Transverse colon (tissue), 3 donors: Measurements from ENCODE around the gene NPTXR.

ENCODE experiments used
- POLR2A ChIP-seq: fragments of 450-650 bp; IDR thresholded peaks from one replicate; pipeline ENCODE4 v1.6.1; 2016; ENCODE audit warnings: antibody characterized with exemption, mild to moderate bottlenecking, moderate library complexity
- TF ChIP-seq, protein P1 (sequence below), 5 experiments: fragments of 200-600 bp in 3 of 5; fragments of 450-650 bp in 2 of 5; sonication (generic) in 3 of 5; IDR thresholded peaks; 1 replicate in 2 of 5; 2 replicates in 3 of 5; pipeline ENCODE4 v1.5.1; 2016 to 2017; ENCODE audit warnings: antibody characterized with exemption in 5 of 5, inconsistent platforms in 3 of 5, mild to moderate bottlenecking in 2 of 5, moderate library complexity in 1 of 5

DNA sequence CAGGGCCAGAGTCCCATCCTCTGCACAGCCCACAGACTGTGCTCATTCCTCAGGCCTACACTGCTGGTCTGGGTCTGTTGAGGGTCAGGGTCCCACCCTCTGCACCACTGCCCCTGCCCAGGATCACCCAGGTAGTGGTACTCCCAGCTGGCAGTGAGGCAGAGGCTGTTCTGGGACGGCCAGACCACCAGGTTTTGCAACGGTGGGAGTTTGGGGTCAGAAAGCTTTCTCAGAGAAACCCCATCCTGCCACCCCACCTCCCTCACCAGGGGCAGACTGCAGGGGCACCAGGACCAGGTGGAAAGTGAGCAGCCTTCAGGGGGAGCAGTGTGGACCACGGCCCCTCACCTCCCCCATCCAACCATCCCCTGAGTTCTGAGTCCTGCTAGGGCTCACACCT, 10.8 kb downstream of the NPTXR start:
- TF ChIP-seq, protein P1, sequence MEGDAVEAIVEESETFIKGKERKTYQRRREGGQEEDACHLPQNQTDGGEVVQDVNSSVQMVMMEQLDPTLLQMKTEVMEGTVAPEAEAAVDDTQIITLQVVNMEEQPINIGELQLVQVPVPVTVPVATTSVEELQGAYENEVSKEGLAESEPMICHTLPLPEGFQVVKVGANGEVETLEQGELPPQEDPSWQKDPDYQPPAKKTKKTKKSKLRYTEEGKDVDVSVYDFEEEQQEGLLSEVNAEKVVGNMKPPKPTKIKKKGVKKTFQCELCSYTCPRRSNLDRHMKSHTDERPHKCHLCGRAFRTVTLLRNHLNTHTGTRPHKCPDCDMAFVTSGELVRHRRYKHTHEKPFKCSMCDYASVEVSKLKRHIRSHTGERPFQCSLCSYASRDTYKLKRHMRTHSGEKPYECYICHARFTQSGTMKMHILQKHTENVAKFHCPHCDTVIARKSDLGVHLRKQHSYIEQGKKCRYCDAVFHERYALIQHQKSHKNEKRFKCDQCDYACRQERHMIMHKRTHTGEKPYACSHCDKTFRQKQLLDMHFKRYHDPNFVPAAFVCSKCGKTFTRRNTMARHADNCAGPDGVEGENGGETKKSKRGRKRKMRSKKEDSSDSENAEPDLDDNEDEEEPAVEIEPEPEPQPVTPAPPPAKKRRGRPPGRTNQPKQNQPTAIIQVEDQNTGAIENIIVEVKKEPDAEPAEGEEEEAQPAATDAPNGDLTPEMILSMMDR (IDR thresholded peaks at IDR 0.05) = no peak
- TF ChIP-seq POLR2A = no peak
